Endothelial cell (in vitro differentiated cells): ENCODE measurements around the gene CHIT1. TPM values are rescaled to one million over a fixed set of nuclear protein-coding genes. Genes with fewer than 3 reads are reported as not detected.
A peak's percentile ranks its signal among the peaks of the same experiment; 100 is the strongest.

Source experiments
- DNase-seq: peaks from one replicate; pipeline ENCODE4 v3.0.0; 2021; ENCODE audit warnings: low spot score
- H3K27ac Mint-ChIP-seq: one replicate; pipeline ENCODE4 v1.8.0; 2021; ENCODE audit warnings: mixed read lengths, inconsistent platforms; ENCODE audit not compliant: unreplicated experiment
- H3K27me3 Mint-ChIP-seq: one replicate; pipeline ENCODE4 v1.8.0; 2021; ENCODE audit warnings: mild to moderate bottlenecking, moderate library complexity, mixed read lengths, inconsistent platforms; ENCODE audit not compliant: unreplicated experiment
- H3K36me3 Mint-ChIP-seq: one replicate; pipeline ENCODE4 v1.8.0; 2021; ENCODE audit warnings: mild to moderate bottlenecking, low read depth, mixed read lengths, inconsistent platforms; ENCODE audit not compliant: unreplicated experiment
- H3K4me1 Mint-ChIP-seq: one replicate; pipeline ENCODE4 v1.8.0; 2021; ENCODE audit warnings: mild to moderate bottlenecking, mixed read lengths, inconsistent platforms; ENCODE audit not compliant: unreplicated experiment
- H3K4me3 Mint-ChIP-seq: one replicate; pipeline ENCODE4 v1.8.0; 2021; ENCODE audit warnings: mild to moderate bottlenecking, mixed read lengths, inconsistent platforms; ENCODE audit not compliant: unreplicated experiment
- H3K9me3 Mint-ChIP-seq: one replicate; pipeline ENCODE4 v1.8.0; 2021; ENCODE audit warnings: mixed read lengths, inconsistent platforms; ENCODE audit not compliant: unreplicated experiment
- CTCF ChIP-seq: fragments of 200-600 bp; sonication (generic); IDR thresholded peaks from one replicate; pipeline ENCODE4 v1.5.0; 2021; ENCODE audit warnings: antibody characterized with exemption; ENCODE audit not compliant: unreplicated experiment
- total RNA-seq: library from RNA; stranded (reverse); fragmentation: NEBNext Ultra II Directional; extraction: Animal tissue kit (Norgen Biotek cat#: 25700); gene quantifications from one replicate; pipeline ENCODE4 v1.2.1, GENCODE V29; 2021; ENCODE audit not compliant: unreplicated experiment

The CHIT1 gene
- total RNA-seq, 1 donor from 2014 or later: not detected

DNA sequence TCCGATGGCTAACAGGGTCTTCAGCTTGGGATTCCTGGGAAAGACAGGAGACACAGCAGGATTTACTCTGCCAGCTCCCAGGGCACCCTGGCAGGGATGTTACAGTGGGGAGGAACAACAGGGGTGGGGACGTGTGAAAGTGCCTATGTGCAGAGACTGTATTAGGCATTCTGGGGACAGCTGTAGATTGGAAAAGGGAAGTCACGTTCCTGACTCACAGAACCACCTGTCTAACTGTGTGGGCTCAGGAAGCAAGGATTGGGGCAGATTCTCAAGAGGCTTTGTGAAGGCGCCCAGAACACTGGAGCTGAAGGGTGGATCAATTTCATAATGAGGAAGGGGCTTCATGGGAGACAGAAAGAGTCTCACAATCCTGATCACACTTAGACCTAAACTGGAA is 4.4 kb downstream of the CHIT1 start:
- Mint-ChIP-seq H3K27ac (no peak overlapping the region), H3K9me3 (no peaks in the 10 kb centered on the region), H3K36me3 (no peaks in the 10 kb centered on the region), H3K4me1 (no peaks in the 10 kb centered on the region), H3K4me3 (no peak overlapping the region), H3K27me3 (peaks cover 4% of the 10 kb centered on the region)
- DNase-seq: no peak
- no peak for TF ChIP-seq CTCF

- TF ChIP-seq CTCF: no peak
- no peak for DNase-seq
- Mint-ChIP-seq H3K4me3 (no peak overlapping the region), H3K9me3 (no peaks in the 10 kb centered on the region), H3K4me1 (no peaks in the 10 kb centered on the region), H3K27me3 (peaks cover 7% of the 10 kb centered on the region), H3K36me3 (no peaks in the 10 kb centered on the region), H3K27ac (no peak overlapping the region)
Observed at GRCh38 chr1:203223012-203223775, 6.3 kb downstream of the CHIT1 start.

DNA sequence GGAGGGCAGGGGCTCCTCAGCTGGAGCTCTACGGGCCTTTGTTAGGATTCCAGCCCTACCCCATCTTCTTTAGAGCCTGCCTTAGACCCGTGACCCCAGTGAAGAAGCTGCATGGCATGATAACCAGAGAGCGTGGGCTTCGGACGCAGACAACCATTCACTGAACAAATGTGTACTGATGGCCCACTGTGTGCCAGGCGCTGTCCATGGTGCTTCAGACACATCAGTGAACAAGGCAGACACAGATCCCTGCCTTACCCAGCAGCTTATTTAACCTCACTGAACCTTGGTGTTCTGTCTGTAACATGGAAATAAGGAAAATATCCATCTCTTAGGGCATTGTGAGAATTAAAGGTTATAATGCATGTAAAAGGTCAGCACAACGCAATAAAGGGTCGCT is 9.5 kb downstream of the CHIT1 start:
- DNase-seq: peak; percentile 24
- no peak for TF ChIP-seq CTCF
- Mint-ChIP-seq H3K9me3 (no peaks in the 10 kb centered on the region), H3K27ac (no peak overlapping the region), H3K4me1 (peaks cover 6% of the 10 kb centered on the region), H3K27me3 (peaks cover 13% of the 10 kb centered on the region), H3K36me3 (no peaks in the 10 kb centered on the region), H3K4me3 (no peak overlapping the region)

GRCh38 chr1:203219171-203219570 is 10.3 kb downstream of the CHIT1 start:
- Mint-ChIP-seq H3K9me3 (no peaks in the 10 kb centered on the region), H3K4me3 (no peak overlapping the region), H3K27me3 (peaks cover 13% of the 10 kb centered on the region), H3K4me1 (peaks cover 6% of the 10 kb centered on the region), H3K36me3 (no peaks in the 10 kb centered on the region), H3K27ac (no peak overlapping the region)
- no peak for TF ChIP-seq CTCF
- DNase-seq: no peak

GRCh38 chr1:203217668-203218067 is 11.8 kb downstream of the CHIT1 start:
- no peak for DNase-seq
- TF ChIP-seq CTCF: no peak
- peaks cover 6% of the 10 kb centered on the region for H3K4me1 Mint-ChIP-seq
- peaks cover 11% of the 10 kb centered on the region for H3K27me3 Mint-ChIP-seq
- no peaks in the 10 kb centered on the region for H3K36me3 Mint-ChIP-seq
- H3K4me3 Mint-ChIP-seq: no peak overlapping the region
- no peak overlapping the region for H3K27ac Mint-ChIP-seq
- H3K9me3 Mint-ChIP-seq: no peaks in the 10 kb centered on the region
